H9 (cell line): ENCODE results near the gene CERS3. TPM values are rescaled to one million over a fixed set of nuclear protein-coding genes. Genes with fewer than 3 reads are reported as not detected.

Experiments used
- DNase-seq: peaks from one replicate; pipeline ENCODE4 v3.0.0-alpha.2; 2017
- H2AFZ ChIP-seq: one replicate; pipeline ENCODE4 v1.6.1; 2013; ENCODE audit warnings: mild to moderate bottlenecking, low read length, control low read depth, moderate library complexity
- H2AK5ac ChIP-seq: 2 replicates; pipeline ENCODE4 v1.6.1; 2013; ENCODE audit warnings: low read length, control low read depth, mixed read lengths; ENCODE audit not compliant: insufficient read length
- H2BK120ac ChIP-seq: one replicate; pipeline ENCODE4 v1.6.1; 2013; ENCODE audit warnings: low read depth, mild to moderate bottlenecking, low read length, control low read depth, inconsistent platforms; ENCODE audit not compliant: poor library complexity, severe bottlenecking
- H2BK12ac ChIP-seq: 2 replicates; pipeline ENCODE4 v1.6.1; 2013; ENCODE audit warnings: low read length, control low read depth, mixed read lengths, low read depth; ENCODE audit not compliant: insufficient read length
- H2BK15ac ChIP-seq: 2 replicates; pipeline ENCODE4 v1.6.1; 2013; ENCODE audit warnings: low read depth, low read length, control low read depth
- H2BK20ac ChIP-seq: one replicate; pipeline ENCODE4 v1.6.1; 2013; ENCODE audit warnings: low read depth, mild to moderate bottlenecking, low read length, control low read depth, inconsistent platforms; ENCODE audit not compliant: poor library complexity, severe bottlenecking
- H2BK5ac ChIP-seq: 2 replicates; pipeline ENCODE4 v1.6.1; 2013; ENCODE audit warnings: low read length, control low read depth, mixed read lengths; ENCODE audit not compliant: insufficient read length
- H3K14ac ChIP-seq: 2 replicates; pipeline ENCODE4 v1.6.1; 2013; ENCODE audit warnings: low read length, control low read depth; ENCODE audit not compliant: insufficient read depth
- H3K18ac ChIP-seq: 2 replicates; pipeline ENCODE4 v1.6.1; 2013; ENCODE audit warnings: low read depth, mild to moderate bottlenecking, mixed read lengths, low read length, control low read depth; ENCODE audit not compliant: insufficient read length
- H3K23ac ChIP-seq: 2 replicates; pipeline ENCODE4 v1.6.1; 2013; ENCODE audit warnings: low read length, control low read depth, mixed read lengths, low read depth; ENCODE audit not compliant: insufficient read length
- H3K23me2 ChIP-seq: 2 replicates; pipeline ENCODE4 v1.6.1; 2013; ENCODE audit warnings: low read depth, mild to moderate bottlenecking, mixed read lengths, low read length, control low read depth; ENCODE audit not compliant: insufficient read length, poor library complexity, severe bottlenecking
- H3K27ac ChIP-seq: 2 replicates; pipeline ENCODE4 v1.5.1; 2013; ENCODE audit warnings: low read length, control low read depth, mixed read lengths, low read depth; ENCODE audit not compliant: insufficient read length
- H3K27me3 ChIP-seq: 2 replicates; pipeline ENCODE4 v1.6.1; 2013; ENCODE audit warnings: low read length, control low read depth, inconsistent platforms; ENCODE audit not compliant: insufficient read depth
- H3K4ac ChIP-seq: 2 replicates; pipeline ENCODE4 v1.6.1; 2013; ENCODE audit warnings: low read depth, mild to moderate bottlenecking, control low read depth, inconsistent platforms, low read length, moderate library complexity
- H3K4me1 ChIP-seq: 2 replicates; pipeline ENCODE4 v1.6.1; 2013; ENCODE audit warnings: low read length, control low read depth, inconsistent platforms; ENCODE audit not compliant: insufficient read depth
- H3K4me2 ChIP-seq: 2 replicates; pipeline ENCODE4 v1.6.1; 2013; ENCODE audit warnings: low read length, control low read depth, mixed read lengths; ENCODE audit not compliant: insufficient read length, insufficient read depth
- H3K56ac ChIP-seq: 2 replicates; pipeline ENCODE4 v1.6.1; 2013; ENCODE audit warnings: low read depth, mild to moderate bottlenecking, mixed read lengths, low read length, control low read depth; ENCODE audit not compliant: insufficient read length
- H3K79me1 ChIP-seq: 2 replicates; pipeline ENCODE4 v1.6.1; 2013; ENCODE audit warnings: low read depth, mild to moderate bottlenecking, moderate library complexity, low read length, control low read depth, inconsistent platforms; ENCODE audit not compliant: insufficient read depth, poor library complexity, severe bottlenecking
- H3K79me2 ChIP-seq: 2 replicates; pipeline ENCODE4 v1.6.1; 2013; ENCODE audit warnings: low read length, control low read depth, inconsistent platforms; ENCODE audit not compliant: insufficient read depth
- H3K9ac ChIP-seq: 2 replicates; pipeline ENCODE4 v1.6.1; 2013; ENCODE audit warnings: low read length, control low read depth, mixed read lengths; ENCODE audit not compliant: insufficient read length; ENCODE audit errors: extremely low read depth
- H3K9me3 ChIP-seq: one replicate; pipeline ENCODE4 v1.6.1; 2013; ENCODE audit warnings: low read depth, low read length, inconsistent platforms; ENCODE audit not compliant: control insufficient read depth
- H3T11ph ChIP-seq: one replicate; pipeline ENCODE4 v1.6.1; 2013; ENCODE audit warnings: mild to moderate bottlenecking, low read length, control low read depth, inconsistent platforms
- H4K20me1 ChIP-seq: one replicate; pipeline ENCODE4 v1.6.1; 2013; ENCODE audit not compliant: control insufficient read depth, insufficient read length, insufficient read depth
- H4K5ac ChIP-seq: 2 replicates; pipeline ENCODE4 v1.6.1; 2013; ENCODE audit warnings: low read depth, mild to moderate bottlenecking, mixed read lengths, low read length, control low read depth; ENCODE audit not compliant: insufficient read length
- H4K8ac ChIP-seq: replicated peaks from 2 replicates; pipeline ENCODE4 v1.6.1; 2013; ENCODE audit warnings: low read length, control low read depth, mixed read lengths, low read depth; ENCODE audit not compliant: insufficient read length
- H4K91ac ChIP-seq: 2 replicates; pipeline ENCODE4 v1.6.1; 2013; ENCODE audit warnings: low read depth, mild to moderate bottlenecking, moderate library complexity, mixed read lengths, low read length, control low read depth; ENCODE audit not compliant: insufficient read length
- H3K27ac Mint-ChIP-seq, 3 experiments: 2 replicates in 2 of 3; 3 replicates in 1 of 3; pipeline ENCODE4 v1.8.0; 2020 to 2021; ENCODE audit warnings: mixed read lengths in 3 of 3, mild to moderate bottlenecking in 1 of 3, moderate library complexity in 1 of 3
- H3K27me3 Mint-ChIP-seq: 2 replicates; pipeline ENCODE4 v1.8.0; 2021; ENCODE audit warnings: low read depth, mild to moderate bottlenecking, moderate library complexity, mixed read lengths
- H3K36me3 Mint-ChIP-seq, 3 experiments: 2 replicates in 2 of 3; 3 replicates in 1 of 3; pipeline ENCODE4 v1.8.0; 2020 to 2021; ENCODE audit warnings: low read depth in 3 of 3, mixed read lengths in 3 of 3; ENCODE audit not compliant: insufficient read depth in 1 of 3
- H3K4me1 Mint-ChIP-seq, 2 experiments: 2 replicates each; pipeline ENCODE4 v1.8.0; 2020; ENCODE audit warnings: mixed read lengths in 2 of 2
- H3K4me3 Mint-ChIP-seq, 2 experiments: 2 replicates in 1 of 2; 3 replicates in 1 of 2; pipeline ENCODE4 v1.8.0; 2020 to 2021; ENCODE audit warnings: mild to moderate bottlenecking in 2 of 2, mixed read lengths in 2 of 2, moderate library complexity in 1 of 2
- H3K9me3 Mint-ChIP-seq, 2 experiments: 2 replicates in 1 of 2; 3 replicates in 1 of 2; pipeline ENCODE4 v1.8.0; 2020; ENCODE audit warnings: mild to moderate bottlenecking in 2 of 2, mixed read lengths in 2 of 2, moderate library complexity in 1 of 2
- CTCF ChIP-seq: fragments of 200-600 bp; sonication (generic); conservative IDR thresholded peaks from 3 replicates; pipeline ENCODE4 v1.8.0; 2021; ENCODE audit warnings: antibody characterized with exemption, mild to moderate bottlenecking
- WGBS: extraction: QIAGEN DNeasy Blood & Tissue Kit; methylation state at CpG from one replicate; pipeline ENCODE4 v1.1.7; 2013; ENCODE audit warnings: missing lambda C conversion rate, low lambda C conversion rate, mixed read lengths; ENCODE audit not compliant: insufficient read length; ENCODE audit errors: extremely low coverage; 5-methylcytosine and 5-hydroxymethylcytosine counted together
- total RNA-seq: library from RNA; stranded (reverse); gene quantifications from 2 replicates; pipeline ENCODE4 v1.2.1, GENCODE V29; 2021

The CERS3 gene
- total RNA-seq, 1 experiment from 2014 or later = 1.4 TPM

GRCh38 chr15:100572362-100572983 is 43.7 kb upstream of the CERS3 start:
- no peak overlapping the region for H3T11ph ChIP-seq
- peaks cover 4 to 16% (median 5%) of the 10 kb centered on the region in 3 experiments; a peak in 4 of 7 replicates for H3K36me3 Mint-ChIP-seq

More at GRCh38 chr15:100572362-100572983, 43.7 kb upstream of the CERS3 start:
- no peak overlapping the region for H3K56ac ChIP-seq
- H2BK120ac ChIP-seq = no peak overlapping the region
- H3K79me2 ChIP-seq = no peaks in the 10 kb centered on the region
- no peak overlapping the region for H2BK5ac ChIP-seq
- no peaks in the 10 kb centered on the region for H3K27me3 Mint-ChIP-seq
- no peak overlapping the region for H3K27ac ChIP-seq
- H2AFZ ChIP-seq = no peak overlapping the region
- no peak overlapping the region for H2BK15ac ChIP-seq
- no peaks in the 10 kb centered on the region for H3K23me2 ChIP-seq
- H2BK20ac ChIP-seq = no peak overlapping the region
- H4K20me1 ChIP-seq = no peaks in the 10 kb centered on the region
- no peak for DNase-seq
- peak; percentile 56 for TF ChIP-seq CTCF
- no peaks in the 10 kb centered on the region for H3K27me3 ChIP-seq
- no peak overlapping the region for H4K5ac ChIP-seq
- no peak overlapping the region for H3K4me3 Mint-ChIP-seq
- no peak overlapping the region for H3K23ac ChIP-seq
- no peaks in the 10 kb centered on the region for H3K4me1 Mint-ChIP-seq
- H3K9me3 ChIP-seq = no peaks in the 10 kb centered on the region
- H3K4me1 ChIP-seq = no peaks in the 10 kb centered on the region
- no CpG with 5 or more reads among the region's 4 CpGs for WGBS
- H3K14ac ChIP-seq = no peak overlapping the region
- no peak overlapping the region for H3K4me2 ChIP-seq
- no peak overlapping the region for H3K4ac ChIP-seq
- H4K8ac ChIP-seq = no peak overlapping the region
- no peak overlapping the region for H2AK5ac ChIP-seq
- no peak overlapping the region for H4K91ac ChIP-seq
- H3K9me3 Mint-ChIP-seq = no peaks in the 10 kb centered on the region
- H2BK12ac ChIP-seq = no peak overlapping the region
- H3K79me1 ChIP-seq = no peaks in the 10 kb centered on the region
- H3K18ac ChIP-seq = no peak overlapping the region
- no peak overlapping the region; a peak in 1 of 7 replicates for H3K27ac Mint-ChIP-seq
- no peak overlapping the region for H3K9ac ChIP-seq
